HCT116 (cell line): Measurements from ENCODE around the gene C11orf21. TPM values are rescaled to one million over a fixed set of nuclear protein-coding genes. Genes with fewer than 3 reads are reported as not detected.

Experiments used
- ATAC-seq: fragments of 200-7000 bp; cut with Tn5 transposase; 2 replicates; pipeline ENCODE4 v1.9.1; 2020; ENCODE audit warnings: mild to moderate bottlenecking, moderate library complexity
- BruUV-seq: library from RNA; stranded (reverse); fragments of 400-500 nt; replicated peaks from 2 replicates; lab custom pipeline; 2021; lab: Mats Ljungman, UMichigan
- CTCF ChIA-PET: fragments of 300-600 bp; sonication (Branson Sonifier 250); formaldehyde crosslinking; loops from one replicate; lab custom pipeline; 2021; ENCODE audit warnings: antibody characterized with exemption; lab: Charles Lee
- POLR2A ChIA-PET: fragments of 300-600, 350-600 bp; sonication (Branson Sonifier 250); formaldehyde crosslinking; loops from one replicate; lab custom pipeline; 2021; ENCODE audit warnings: antibody characterized with exemption; lab: Charles Lee
- RAD21 ChIA-PET, 2 experiments: fragments of 300-600 bp; sonication (Branson Sonifier 250); formaldehyde crosslinking; loops; one replicate each; lab custom pipeline; 2023; ENCODE audit warnings: low total read pairs in 2 of 2; ENCODE audit not compliant: uncharacterized antibody in 2 of 2, unreplicated experiment in 2 of 2, low non-redundant PET in 1 of 2; lab: Charles Lee
- DNase-seq: peaks from one replicate; pipeline ENCODE4 v3.0.0-alpha.2; 2010; ENCODE audit warnings: low read depth, low spot score
- H2AFZ ChIP-seq: fragments of 200-600 bp; shearing (Covaris generic), sonication (generic); 2 replicates; pipeline ENCODE4 v1.6.1; 2017; ENCODE audit warnings: low read depth, mixed run types, mixed read lengths, antibody characterized with exemption, low read length; ENCODE audit not compliant: poor library complexity, severe bottlenecking
- H3K27ac ChIP-seq: 2 replicates; pipeline ENCODE4 v1.5.1; 2012; ENCODE audit warnings: low read depth, low read length
- H3K27me3 ChIP-seq: fragments of 200-600 bp; sonication (generic); 2 replicates; pipeline ENCODE4 v1.6.1; 2016; ENCODE audit warnings: mixed run types, low read length, mixed read lengths; ENCODE audit not compliant: insufficient read depth
- H3K36me3 ChIP-seq, 2 experiments: fragments of 200-500 bp in 1 of 2; fragments of 200-600 bp in 1 of 2; sonication (Bioruptor generic) in 1 of 2; sonication (generic) in 1 of 2; 2 replicates each; pipeline versions ENCODE4 v1.5.1 to v1.6.1; 2014 to 2016; ENCODE audit warnings: low read length in 2 of 2, inconsistent platforms in 1 of 2, mixed read lengths in 1 of 2, mixed run types in 1 of 2; ENCODE audit not compliant: insufficient read depth in 2 of 2, control insufficient read depth in 1 of 2
- H3K4me1 ChIP-seq, 2 experiments: fragments of 200-600 bp in 1 of 2; sonication (generic) in 1 of 2; 2 replicates each; pipeline versions ENCODE4 v1.5.1 to v1.6.1; 2012 to 2017; ENCODE audit warnings: low read length in 2 of 2, inconsistent platforms in 1 of 2, mild to moderate bottlenecking in 1 of 2, mixed read lengths in 1 of 2, mixed run types in 1 of 2, moderate library complexity in 1 of 2; ENCODE audit not compliant: insufficient read depth in 2 of 2, control insufficient read depth in 1 of 2
- H3K4me2 ChIP-seq: fragments of 200-600 bp; sonication (generic); 2 replicates; pipeline ENCODE4 v1.6.1; 2017; ENCODE audit warnings: mixed run types, low read length, mixed read lengths
- H3K4me3 ChIP-seq, 2 experiments: fragments of 200-600 bp in 1 of 2; sonication (generic) in 1 of 2; replicated peaks in 1 of 2; 2 replicates each; pipeline ENCODE4 v1.5.1; 2011 to 2016; ENCODE audit warnings: low read length in 2 of 2, control low read depth in 1 of 2, low read depth in 1 of 2, mild to moderate bottlenecking in 1 of 2, mixed read lengths in 1 of 2, mixed run types in 1 of 2
- H3K79me2 ChIP-seq: fragments of 200-600 bp; sonication (generic); 2 replicates; pipeline ENCODE4 v1.6.1; 2017; ENCODE audit warnings: mild to moderate bottlenecking, mixed run types, low read length, moderate library complexity, mixed read lengths; ENCODE audit not compliant: insufficient read depth
- H3K9ac ChIP-seq: fragments of 200-600 bp; sonication (generic); 2 replicates; pipeline ENCODE4 v1.6.1; 2016; ENCODE audit warnings: low read length, mixed read lengths
- H3K9me2 ChIP-seq: fragments of 200-600 bp; sonication (generic), shearing (Covaris generic); 2 replicates; pipeline ENCODE4 v1.6.1; 2017; ENCODE audit warnings: mixed run types, mild to moderate bottlenecking, moderate library complexity; ENCODE audit not compliant: insufficient read depth
- H3K9me3 ChIP-seq, 2 experiments: fragments of 200-500 bp in 1 of 2; fragments of 200-600 bp in 1 of 2; sonication (Bioruptor generic) in 1 of 2; sonication (generic) in 1 of 2; 2 replicates each; pipeline ENCODE4 v1.6.1; 2014 to 2017; ENCODE audit warnings: low read length in 2 of 2, mixed read lengths in 2 of 2, inconsistent platforms in 1 of 2, low read depth in 1 of 2, mild to moderate bottlenecking in 1 of 2, mixed run types in 1 of 2, moderate library complexity in 1 of 2; ENCODE audit not compliant: control insufficient read depth in 1 of 2, insufficient read depth in 1 of 2
- H4K20me1 ChIP-seq: fragments of 200-600 bp; sonication (generic), shearing (Covaris generic); 2 replicates; pipeline ENCODE4 v1.6.1; 2017; ENCODE audit warnings: mixed run types, mild to moderate bottlenecking, moderate library complexity; ENCODE audit not compliant: insufficient read depth
- ELF1 ChIP-seq: IDR thresholded peaks from 2 replicates; pipeline ENCODE4 v1.6.1; 2012; ENCODE audit warnings: low read depth, borderline replicate concordance
- RAD21 ChIP-seq: IDR thresholded peaks from 2 replicates; pipeline ENCODE4 v1.6.1; 2012; ENCODE audit warnings: low read depth, mild to moderate bottlenecking
- intact Hi-C: fragments of 100-400 bp; cut with micrococcal nuclease; formaldehyde crosslinking; loops from 2 replicates; pipeline ENCODE4 v1.10.0; 2022
- total RNA-seq: library from RNA; stranded (reverse); gene quantifications from one replicate; pipeline ENCODE4 v1.2.1, GENCODE V29; 2021; ENCODE audit not compliant: unreplicated experiment
- TF ChIP-seq, protein P1 (sequence below): IDR thresholded peaks from 2 replicates; pipeline ENCODE4 v1.6.1; 2012
- TF ChIP-seq, protein P2 (sequence below), 3 experiments: fragments of 200-600 bp in 1 of 3; sonication (generic) in 1 of 3; IDR thresholded peaks in 2 of 3; conservative IDR thresholded peaks in 1 of 3; 2 replicates each; pipeline ENCODE4 v1.5.1; 2012 to 2017; ENCODE audit warnings: low read depth in 2 of 3, low read length in 2 of 3, antibody characterized with exemption in 1 of 3, borderline replicate concordance in 1 of 3, control low read depth in 1 of 3, mild to moderate bottlenecking in 1 of 3, mixed read lengths in 1 of 3, mixed run types in 1 of 3, moderate library complexity in 1 of 3; ENCODE audit not compliant: insufficient read depth in 1 of 3

C11orf21 gene
- total RNA-seq, 1 experiment from 2014 or later: not detected

GRCh38 chr11:2269601-2270321 lies 32.0 kb downstream of the C11orf21 start:
- Histone ChIP-seq H3K9ac (peak overlapping the region; percentile 48), H3K4me1 (peaks cover 0 to 12% of the 10 kb centered on the region in 2 experiments; a peak in 2 of 4 replicates), H2AFZ (no peak overlapping the region), H3K4me2 (peak overlapping the region; percentile 69), H3K36me3 (no peaks in the 10 kb centered on the region), H3K27ac (no peak overlapping the region), H3K9me3 (no peaks in the 10 kb centered on the region), H3K27me3 (no peaks in the 10 kb centered on the region), H3K4me3 (peak overlapping the region; percentile 38 to 56), H4K20me1 (no peaks in the 10 kb centered on the region), H3K79me2 (no peaks in the 10 kb centered on the region), H3K9me2 (no peaks in the 10 kb centered on the region)
- TF ChIP-seq, protein P1, sequence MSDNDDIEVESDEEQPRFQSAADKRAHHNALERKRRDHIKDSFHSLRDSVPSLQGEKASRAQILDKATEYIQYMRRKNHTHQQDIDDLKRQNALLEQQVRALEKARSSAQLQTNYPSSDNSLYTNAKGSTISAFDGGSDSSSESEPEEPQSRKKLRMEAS: no peak
- TF ChIP-seq, protein P2, sequence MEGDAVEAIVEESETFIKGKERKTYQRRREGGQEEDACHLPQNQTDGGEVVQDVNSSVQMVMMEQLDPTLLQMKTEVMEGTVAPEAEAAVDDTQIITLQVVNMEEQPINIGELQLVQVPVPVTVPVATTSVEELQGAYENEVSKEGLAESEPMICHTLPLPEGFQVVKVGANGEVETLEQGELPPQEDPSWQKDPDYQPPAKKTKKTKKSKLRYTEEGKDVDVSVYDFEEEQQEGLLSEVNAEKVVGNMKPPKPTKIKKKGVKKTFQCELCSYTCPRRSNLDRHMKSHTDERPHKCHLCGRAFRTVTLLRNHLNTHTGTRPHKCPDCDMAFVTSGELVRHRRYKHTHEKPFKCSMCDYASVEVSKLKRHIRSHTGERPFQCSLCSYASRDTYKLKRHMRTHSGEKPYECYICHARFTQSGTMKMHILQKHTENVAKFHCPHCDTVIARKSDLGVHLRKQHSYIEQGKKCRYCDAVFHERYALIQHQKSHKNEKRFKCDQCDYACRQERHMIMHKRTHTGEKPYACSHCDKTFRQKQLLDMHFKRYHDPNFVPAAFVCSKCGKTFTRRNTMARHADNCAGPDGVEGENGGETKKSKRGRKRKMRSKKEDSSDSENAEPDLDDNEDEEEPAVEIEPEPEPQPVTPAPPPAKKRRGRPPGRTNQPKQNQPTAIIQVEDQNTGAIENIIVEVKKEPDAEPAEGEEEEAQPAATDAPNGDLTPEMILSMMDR (IDR thresholded peaks at IDR 0.05 in 2 of 3, conservative IDR thresholded peaks at IDR 0.05 in 1 of 3; ENCODE audit: borderline replicate concordance in 1 of 3, insufficient read depth in 1 of 3, low read depth in 2 of 3, low read length in 2 of 3): no peak
- TF ChIP-seq ELF1 (no peak), RAD21 (no peak)
- ATAC-seq: peak; percentile 10; the same call in 1 of the 2 replicates
- intact Hi-C loops: no loop called here
- ChIA-PET POLR2A (no interaction called here), RAD21 (no interaction called here), CTCF (no interaction called here)
- no TSS peak for BruUV-seq
- DNase-seq: no peak
